HG03565 (cell line): ENCODE measurements around the gene ZNF787.

Experiments
- ATAC-seq: cut with Tn5 transposase; IDR thresholded peaks from one replicate; pipeline ENCODE4 v1.9.1; 2021; ENCODE audit warnings: mild to moderate bottlenecking, moderate library complexity; ENCODE audit not compliant: unreplicated experiment

ZNF787 gene

DNA sequence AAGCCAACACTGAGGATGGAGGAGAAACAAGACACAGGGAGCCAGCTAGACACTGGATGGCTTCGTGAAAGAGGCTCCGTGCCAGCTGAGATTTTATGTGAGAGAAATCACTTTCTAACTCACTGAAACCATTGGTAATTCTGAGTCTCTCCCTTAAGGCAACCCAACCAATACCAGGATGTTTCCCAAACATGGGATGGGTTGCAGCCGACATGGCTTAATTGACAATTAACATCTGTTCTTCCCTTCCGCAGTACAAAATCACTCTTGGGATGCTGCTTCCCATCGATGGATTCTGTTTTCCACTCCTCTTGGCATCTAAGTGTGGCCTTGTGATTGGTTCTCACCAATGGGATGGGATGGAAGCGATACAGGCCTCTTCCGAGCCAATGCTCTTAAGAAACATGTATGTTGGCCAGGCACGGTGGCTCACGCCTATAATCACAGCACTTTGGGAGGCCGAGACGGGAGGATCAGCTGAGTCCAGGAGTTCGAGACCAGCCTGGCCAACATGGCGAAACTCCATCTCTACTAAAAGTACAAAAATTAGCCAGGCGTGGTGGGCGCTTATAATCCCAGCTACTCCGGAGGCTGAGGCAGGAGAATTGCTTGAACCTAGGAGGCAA is 2.3 kb upstream of the ZNF787 start:
- ATAC-seq = no peak

DNA sequence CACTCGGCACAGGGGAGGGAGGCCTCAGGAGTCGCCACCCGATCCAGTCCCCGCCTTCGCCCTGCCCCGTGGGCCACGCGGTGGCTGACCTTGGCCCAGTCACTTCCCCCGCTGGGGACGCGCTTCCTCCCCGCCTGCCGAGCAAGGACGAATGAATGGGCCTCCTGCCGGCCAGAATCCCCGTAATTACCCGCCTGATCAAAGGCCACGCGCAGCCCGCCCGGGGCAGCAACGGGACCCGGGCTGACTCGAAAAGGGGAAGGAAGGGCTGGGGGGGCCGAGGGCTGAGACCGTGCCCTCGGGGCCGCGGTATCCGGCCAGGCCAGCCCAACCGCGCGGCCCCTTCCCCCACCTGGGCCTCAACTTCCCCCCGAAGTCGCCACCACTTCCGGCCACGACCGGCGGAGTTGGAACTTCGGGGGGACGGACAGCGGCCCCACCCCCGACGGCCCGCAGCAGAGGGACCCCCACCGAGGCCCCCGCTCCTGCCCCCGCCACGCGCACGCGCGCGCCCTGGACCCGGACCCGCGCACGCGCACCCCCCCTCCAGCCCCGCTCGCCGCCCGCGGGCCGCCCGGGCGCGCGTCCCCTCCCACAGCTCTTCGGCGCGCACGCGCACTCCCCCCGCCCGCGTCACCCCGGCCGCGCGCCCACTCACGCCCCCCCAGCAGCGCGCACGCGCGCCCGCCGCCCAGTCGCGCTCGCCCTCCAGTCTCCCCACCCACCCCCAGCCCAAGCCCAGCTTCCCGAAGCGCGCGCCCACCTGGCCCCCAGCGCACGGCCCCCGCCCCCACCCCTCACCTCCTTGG is 520 bp downstream of the ZNF787 start:
- ATAC-seq = peak; percentile 24

DNA sequence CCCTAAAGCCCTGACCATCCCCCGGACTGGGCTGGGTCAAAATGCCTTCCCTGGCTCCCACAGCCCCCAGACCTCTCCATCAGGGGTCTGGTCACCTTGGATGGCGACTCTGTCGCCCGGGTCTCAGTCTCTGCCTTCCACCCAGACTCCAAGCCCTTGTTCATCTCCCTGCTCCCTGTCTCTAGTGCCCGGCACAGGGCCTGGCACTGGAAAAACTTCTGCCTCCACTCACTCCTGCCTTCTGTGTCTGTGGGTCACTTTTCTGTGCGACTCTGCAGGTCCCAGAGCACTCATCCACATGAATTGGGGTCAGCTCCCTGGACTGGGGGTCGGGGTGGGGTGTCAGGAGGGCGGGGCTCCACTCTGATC is 1.1 kb downstream of the ZNF787 start:
- ATAC-seq = no peak

DNA sequence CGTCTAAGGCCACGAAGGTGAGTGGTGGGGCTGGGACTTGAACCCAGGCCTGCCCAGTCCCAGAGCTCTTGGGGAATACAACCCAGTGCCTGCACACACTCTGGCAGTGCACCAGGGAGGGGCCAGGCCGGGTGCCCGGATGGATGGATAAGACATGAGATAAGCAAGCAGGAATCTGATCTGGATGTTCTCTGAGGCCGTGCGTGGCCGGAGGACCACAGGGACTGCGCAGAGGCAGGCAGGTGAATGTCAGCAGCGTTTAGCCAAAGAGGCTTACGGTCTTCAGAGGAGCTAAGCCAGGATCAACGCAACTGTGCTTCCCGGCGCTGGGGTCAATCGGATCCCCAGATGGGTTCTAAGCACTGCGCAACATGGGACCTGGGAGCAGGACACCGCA is 1.5 kb downstream of the ZNF787 start:
- ATAC-seq = no peak

DNA sequence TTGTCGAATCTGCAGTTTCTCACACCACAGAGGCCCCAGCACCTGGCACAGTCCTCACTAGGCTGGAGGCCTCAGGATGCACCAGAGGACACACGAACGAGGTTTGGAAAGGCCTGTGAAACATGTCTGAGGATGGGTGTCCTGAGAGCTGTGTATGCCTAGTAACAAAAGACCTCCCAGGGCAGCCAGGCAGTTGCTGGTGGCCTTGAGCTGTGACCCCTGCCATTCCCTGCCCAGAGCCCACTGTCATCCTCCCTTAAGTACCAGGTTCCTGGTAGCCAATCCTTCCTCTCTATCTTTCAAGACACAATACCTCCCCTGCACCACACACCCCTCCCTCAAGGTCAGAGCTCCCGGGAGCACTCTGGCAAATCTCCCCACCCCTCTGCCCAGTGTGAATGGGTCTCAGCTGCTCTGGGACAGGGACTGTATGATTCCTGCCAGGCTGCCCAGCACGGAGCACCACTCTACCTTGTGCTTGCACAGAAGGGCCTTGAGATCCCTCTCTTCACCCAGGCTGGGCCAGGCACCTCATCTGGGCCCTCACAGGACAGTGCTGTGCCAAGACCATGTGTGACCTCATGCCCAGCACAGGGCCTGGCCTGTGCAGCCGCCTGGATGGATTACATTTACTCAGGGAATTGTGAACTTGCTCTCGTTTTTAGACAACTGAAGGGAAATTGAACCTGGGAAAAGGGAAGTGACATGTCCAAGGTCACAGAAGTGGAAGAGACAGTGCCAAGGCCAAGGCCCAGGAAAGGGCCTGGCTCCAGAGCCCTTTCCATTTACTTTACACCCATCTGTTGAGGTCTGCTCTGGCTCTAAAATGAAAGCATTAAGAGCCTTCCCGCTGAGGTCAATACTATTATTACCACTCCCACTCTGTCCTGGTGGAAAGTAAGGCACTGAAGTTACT is 2.2 kb downstream of the ZNF787 start:
- ATAC-seq = no peak

DNA sequence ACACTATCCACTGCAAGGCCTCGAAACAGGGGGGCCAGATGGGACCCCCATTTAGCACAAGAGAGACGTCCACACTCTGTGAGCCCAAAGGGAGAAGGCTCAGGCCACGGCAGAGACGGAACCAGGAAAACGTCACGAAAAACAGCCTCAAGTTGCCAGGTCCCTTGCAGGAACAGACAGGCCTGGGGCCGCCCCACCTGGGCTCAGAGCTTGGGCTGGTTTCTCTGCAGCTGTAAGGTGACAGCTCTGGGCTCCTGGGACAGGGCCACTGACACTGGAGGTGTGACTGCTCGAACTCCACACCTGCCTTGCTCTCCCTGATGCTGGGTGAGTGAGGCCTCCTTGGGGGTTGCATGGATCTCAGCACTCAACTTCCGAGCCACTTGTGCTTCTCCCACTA is 3.2 kb downstream of the ZNF787 start:
- ATAC-seq = no peak

DNA sequence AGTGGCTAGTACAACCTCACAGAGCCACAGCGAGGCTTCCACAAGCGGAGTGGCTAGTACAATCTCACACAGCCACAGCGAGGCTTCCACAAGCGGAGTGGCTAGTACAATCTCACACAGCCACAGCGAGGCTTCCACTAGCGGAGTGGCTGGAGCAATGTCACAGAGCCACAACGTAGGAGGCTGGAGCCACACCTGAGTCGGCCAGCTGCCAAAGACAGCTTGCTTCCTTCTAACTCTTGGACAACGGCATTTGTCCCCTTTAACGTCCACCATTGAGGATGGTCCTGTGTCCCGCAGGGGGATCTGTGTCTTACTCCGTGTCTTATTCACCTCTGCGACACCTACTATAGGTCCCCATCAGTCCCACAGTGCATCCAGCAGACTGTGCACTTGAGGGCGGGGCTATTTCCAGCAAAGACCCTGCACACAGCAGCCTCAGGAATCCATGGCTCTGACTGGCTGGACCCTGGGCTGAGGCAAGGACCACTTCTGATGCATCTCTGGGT is 3.7 kb downstream of the ZNF787 start:
- ATAC-seq = no peak

DNA sequence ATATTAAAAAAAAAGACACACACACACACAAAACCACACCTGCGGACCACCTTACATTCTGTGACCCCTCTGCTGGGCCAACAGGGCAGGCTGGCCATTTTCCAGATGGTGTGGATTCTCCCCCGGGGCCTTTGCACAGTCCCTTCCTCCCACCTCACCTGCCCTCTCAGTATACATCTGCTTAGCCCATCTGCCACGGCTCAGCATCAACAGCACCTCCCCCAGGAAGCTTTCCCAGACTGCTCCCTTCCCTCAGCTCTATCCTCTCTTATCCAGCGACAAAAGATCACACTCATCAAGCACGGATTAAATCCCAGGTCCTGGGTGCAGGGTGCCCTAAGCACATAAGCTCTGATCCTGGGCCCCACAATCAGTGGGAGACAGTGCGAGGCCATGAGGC is 4.5 kb downstream of the ZNF787 start:
- ATAC-seq = no peak

DNA sequence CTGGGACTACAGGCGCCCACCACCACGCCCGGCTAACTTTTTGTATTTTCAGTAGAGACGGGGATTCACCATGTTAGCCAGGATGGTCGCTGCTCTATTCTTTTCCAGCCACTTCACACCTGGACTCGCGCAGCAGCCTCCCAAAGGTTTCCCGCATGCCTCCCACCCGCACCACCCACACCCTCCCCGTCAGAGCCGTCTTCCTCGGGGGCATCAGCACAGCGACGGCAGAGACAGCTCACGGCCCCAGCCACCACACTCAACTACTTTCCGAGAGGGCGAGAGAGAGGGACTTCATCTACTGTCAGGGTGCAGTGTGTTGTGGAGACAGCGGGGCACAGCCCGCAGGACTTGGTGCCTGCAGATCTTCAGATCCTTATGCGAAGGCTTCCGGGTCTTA is 5.6 kb downstream of the ZNF787 start:
- ATAC-seq = no peak

DNA sequence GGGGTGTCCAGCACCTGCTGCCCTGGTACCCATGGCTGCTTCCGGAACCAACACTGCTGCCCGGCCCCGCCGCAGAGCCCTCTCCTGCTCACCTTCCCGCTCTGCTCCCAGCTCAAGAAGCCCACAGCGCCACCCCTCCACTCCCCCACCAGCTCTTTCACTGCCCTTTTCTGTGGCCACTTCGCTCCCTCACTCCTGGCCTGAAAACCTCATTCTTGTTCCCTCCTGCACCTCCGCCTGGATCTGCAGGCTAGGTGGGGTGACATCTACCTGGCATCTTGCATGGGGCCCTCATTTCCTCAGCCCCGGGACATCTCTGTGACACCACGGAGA is 6.4 kb downstream of the ZNF787 start:
- no peak for ATAC-seq

DNA sequence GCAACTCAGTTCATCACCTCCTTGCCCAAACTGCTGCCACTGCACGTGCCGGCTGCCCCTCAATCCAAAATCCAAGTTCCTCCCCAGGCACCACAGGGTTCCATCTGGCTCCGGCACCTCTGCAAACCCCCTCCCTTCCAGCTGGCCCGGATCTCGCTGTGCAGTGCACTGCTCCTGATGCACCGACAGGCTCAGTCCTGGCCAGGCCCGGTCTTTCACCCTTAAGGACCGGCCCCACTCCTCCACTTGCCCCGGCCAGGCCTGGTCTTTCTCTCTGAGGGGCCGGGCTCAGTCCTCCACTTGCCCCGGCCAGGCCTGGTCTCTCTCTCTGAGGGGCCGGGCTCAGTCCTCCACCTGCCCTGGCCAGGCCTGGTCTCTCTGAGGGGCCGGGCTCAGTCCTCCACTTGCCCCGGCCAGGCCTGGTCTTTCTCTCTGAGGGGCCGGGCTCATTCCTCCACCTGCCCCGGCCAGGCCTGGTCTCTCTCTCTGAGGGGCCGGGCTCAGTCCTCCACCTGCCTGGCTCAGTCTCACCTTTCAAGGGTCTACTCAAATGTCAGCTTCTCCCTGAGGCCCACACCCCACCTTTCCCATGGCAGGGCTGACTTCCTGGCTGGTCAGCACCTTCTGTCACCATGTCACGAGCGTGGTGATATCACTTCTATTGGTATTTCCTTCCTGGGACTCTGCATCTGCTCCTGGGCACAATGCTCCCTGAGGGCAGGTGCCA is 6.9 kb downstream of the ZNF787 start:
- no peak for ATAC-seq

DNA sequence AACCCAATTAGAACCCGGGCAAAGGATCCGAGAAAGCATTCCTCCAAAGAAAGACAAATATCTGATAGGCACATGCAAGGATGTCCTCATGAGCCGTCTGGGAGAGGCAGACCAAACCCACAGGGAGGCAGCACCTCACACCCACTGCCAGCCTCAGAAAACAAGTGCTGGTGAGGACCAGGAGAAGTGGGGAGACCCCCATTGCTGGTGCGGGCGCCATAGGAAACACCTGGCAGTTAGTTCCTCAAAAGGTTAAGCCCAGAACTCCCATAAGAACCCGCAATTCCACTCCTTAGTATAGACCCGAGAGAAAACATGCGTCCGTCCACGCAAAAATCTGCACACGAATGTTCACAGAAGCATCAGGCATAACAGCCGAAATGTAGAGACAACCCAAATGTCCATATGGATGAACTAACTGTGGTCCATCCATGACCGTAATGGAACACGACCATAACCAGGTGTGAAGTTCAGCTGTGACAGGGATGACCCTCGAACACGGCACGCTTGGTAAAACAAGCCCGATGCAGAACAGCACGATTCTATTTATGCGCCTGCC is 7.9 kb downstream of the ZNF787 start:
- no peak for ATAC-seq

DNA sequence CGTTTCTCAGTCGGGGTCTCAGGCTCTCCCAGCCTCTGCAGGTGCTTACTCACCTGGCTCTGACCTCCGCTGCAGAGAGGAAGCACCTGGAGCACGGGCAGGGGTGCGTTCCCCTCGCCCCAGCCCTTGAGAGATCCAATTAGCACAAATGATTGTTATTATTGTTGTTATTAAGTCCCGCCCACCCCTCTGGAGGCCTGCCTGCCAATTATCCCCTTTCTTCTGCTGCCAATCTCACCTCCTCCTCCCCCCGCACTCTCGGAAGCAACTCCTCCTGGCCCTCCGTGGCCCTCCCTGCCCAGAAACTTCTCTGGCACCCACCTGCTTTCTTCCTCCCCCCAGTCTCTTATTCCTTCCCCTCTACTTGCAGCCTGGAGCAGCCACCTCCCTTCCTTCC is 8.8 kb downstream of the ZNF787 start:
- ATAC-seq = no peak

DNA sequence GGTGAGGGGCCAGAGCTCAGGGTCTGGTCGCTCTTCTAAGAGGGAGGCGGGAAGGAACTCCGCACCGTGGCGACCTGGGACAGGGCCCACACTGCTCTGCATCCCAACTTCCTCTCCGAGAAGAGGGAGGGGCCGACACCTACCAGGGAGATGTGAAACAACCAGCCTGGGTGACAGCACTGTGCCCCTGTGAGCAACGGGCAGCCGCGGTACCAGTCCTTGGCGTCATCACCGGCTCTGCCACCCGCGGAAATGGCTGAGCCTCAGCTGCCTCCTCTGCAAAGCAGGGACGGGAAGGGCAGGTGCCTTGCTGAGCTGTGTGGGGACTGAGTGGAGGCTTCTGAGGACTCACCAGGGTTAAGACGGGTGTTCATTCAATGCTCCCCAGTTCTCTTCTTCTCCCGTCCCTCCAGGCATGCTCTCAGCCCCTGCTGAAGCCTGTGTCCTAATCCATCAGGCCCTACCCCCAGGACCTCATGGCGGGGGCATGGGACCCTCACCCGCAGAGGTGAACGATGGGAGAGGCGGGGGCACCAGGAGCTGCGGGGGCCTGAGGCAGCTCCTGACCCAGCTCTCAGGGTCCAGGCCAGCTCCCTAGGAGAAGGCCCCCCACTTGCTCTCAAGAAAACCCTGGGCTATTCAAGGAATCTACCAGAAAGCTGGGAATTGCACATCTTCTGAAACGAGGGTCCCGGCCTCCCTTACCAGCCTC is 9.3 kb downstream of the ZNF787 start:
- ATAC-seq = no peak

DNA sequence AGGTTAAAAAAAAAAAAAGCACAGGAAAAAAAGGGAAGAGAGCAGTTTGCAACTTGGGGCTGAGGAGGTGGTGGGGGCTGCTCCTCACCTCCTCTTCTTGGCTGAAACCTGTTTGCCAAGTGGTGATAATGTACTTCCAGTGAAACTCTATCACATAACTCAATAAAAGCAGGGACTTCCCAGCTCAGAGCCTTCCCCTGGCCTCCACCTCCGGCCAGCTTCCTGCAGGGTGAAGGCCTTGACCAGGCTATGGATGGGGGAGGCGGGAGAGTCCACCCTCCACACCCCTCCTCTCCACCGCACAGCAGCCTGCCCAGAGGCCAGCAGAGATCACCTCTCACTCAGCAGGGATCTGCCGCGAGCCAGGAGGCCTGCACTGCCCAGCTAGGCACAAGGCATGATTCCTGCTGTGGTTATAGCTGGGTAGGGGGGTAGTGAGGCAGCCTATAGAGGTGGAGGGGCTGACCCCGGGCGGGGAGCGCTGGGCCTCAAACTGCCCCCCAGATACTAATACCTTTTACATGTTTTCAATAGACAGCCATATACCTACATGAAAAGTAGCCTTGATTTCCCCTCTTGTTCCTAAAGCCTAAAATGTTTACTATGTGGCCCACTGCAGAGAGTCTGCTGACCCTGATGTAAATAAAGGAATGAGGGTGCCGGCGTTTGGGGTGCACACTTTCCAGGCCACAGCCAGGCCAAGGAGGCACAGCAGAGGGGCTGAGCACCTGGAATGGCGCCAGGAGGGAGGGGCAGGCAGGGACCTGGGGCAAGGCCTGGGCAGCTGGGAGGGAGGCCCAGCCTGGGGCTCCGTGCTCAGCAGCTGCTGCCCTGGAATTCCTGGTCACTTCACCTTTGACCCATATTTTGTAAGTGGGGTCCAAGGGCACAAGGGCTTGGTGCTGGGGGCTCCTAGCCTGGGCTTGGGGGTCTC is 10.3 kb downstream of the ZNF787 start:
- no peak for ATAC-seq

DNA sequence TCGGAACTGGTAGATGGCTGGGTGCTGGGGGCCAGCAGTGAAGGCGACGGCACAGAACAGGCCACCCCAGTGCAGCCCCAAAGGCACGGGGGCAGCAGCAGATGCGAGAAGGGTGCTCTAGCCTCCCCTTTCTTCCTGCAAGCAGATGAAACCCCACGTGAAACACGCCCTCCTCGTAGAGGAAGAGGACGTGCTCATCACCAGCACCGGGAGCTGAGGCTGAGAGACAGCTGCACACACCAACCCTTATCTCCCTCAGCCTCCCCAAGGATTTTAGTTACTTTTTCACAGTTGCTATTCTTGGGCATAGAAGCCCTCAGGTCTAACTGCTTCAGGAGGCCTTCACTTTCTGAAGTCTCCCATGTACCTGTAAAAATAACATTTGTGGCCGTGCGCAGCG is 11.9 kb downstream of the ZNF787 start:
- ATAC-seq = no peak

DNA sequence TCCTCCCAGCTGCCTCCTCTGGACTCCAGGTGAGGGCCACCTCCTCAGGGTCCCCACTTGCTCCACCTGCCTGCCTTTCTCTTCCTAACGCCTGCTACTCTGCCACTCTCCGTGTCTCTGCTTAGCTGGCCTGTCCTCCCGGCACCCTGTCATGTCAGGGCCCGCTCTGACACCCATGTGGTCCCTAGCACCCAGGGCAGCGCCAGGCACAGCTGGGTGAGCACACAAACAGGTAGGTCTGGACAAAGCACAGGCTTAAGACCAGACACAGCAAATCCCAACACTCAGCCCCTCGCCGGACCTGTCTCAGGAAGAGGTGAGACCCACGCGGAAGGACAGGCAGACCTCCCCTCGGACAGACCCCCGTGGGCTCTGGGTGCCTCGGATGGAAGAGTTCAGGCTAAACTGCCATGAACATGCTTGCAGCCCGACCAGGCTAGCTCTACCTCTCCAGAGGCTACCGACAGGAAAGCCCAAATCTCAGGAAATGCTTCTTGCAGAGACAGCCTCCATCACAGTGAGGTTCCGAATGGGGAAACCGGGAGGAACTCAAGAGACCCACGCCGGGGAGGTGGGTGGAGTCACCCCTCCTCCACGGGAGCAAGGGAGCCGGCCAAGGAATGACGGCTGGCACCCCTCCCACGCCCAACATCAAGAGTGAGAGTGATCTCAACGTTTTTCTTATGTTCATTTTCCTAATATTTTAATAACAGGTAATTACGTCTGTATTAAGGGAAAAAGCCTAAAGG is 12.5 kb downstream of the ZNF787 start:
- ATAC-seq = no peak

DNA sequence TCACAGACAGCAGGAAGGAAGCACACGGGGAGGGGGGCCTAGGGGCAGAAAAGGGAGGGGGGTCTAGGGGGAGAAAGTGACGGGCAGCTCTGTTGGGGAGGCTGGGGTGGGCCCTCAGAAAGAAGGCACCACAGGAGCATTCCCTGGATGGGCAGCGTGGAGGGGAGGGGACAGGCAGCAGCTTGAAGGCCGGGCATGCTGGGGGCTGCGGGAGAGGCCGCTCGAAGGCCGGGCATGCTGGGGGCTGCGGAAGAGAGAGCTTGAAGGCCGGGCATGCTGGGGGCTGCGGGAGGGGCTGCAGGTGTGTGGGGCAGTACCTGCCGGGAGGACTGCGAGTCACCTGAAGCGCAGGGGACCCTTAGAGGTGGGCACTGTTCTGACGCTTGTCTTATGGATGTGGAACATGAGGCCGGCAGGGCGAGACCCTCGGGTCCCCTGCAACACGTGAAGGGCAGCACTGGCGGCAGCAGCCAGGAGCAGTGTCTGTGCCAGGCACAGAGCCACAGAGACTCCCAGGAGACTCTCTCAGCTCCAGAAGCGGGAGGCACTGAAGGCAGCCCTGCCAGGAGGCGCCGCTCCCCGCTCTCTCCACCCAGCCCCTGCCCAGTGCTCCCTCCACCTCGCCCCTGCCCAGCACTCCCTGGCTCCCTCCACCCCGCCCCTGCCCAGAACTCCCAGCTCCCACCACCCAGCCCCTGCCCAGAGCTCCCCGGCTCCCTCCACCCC is 13.3 kb downstream of the ZNF787 start:
- ATAC-seq = no peak
